WTC11 (cell line): Measurements from ENCODE around the gene USP7. TPM values are rescaled to one million over a fixed set of nuclear protein-coding genes. Genes with fewer than 3 reads are reported as not detected.

Experiments
- ATAC-seq: fragments of 200-7000 bp; cut with Tn5 transposase; 2 replicates; pipeline ENCODE4 v1.10.0; 2021; ENCODE audit warnings: mild to moderate bottlenecking, moderate library complexity
- CTCF ChIA-PET: fragments of 300-600 bp; sonication (Branson Sonifier 250); formaldehyde crosslinking; loops from one replicate; lab custom pipeline; 2021; ENCODE audit warnings: antibody characterized with exemption; lab: Charles Lee
- POLR2A ChIA-PET: fragments of 350-600 bp; sonication (Branson Sonifier 250); formaldehyde crosslinking; loops from one replicate; lab custom pipeline; 2021; ENCODE audit warnings: antibody characterized with exemption; lab: Charles Lee
- DNase-seq: peaks from one replicate; pipeline ENCODE4 v3.0.0; 2021; ENCODE audit warnings: low spot score
- H3K27ac Mint-ChIP-seq: 2 replicates; pipeline ENCODE4 v1.8.0; 2021; ENCODE audit warnings: mixed read lengths
- H3K27me3 Mint-ChIP-seq: 2 replicates; pipeline ENCODE4 v1.8.0; 2021; ENCODE audit warnings: low read depth, mild to moderate bottlenecking, moderate library complexity, mixed read lengths
- H3K36me3 Mint-ChIP-seq: 2 replicates; pipeline ENCODE4 v1.8.0; 2021; ENCODE audit warnings: mixed read lengths
- H3K4me1 Mint-ChIP-seq: 2 replicates; pipeline ENCODE4 v1.8.0; 2022; ENCODE audit warnings: mixed read lengths
- H3K4me3 Mint-ChIP-seq: 2 replicates; pipeline ENCODE4 v1.8.0; 2021; ENCODE audit warnings: mild to moderate bottlenecking, moderate library complexity, mixed read lengths
- H3K9me3 Mint-ChIP-seq: 2 replicates; pipeline ENCODE4 v1.8.0; 2021; ENCODE audit warnings: mixed read lengths
- ETV6 ChIP-seq: sonication (generic); formaldehyde crosslinking; IDR thresholded peaks from 2 replicates; pipeline ENCODE4 v1.8.1; 2022; ENCODE audit warnings: mild to moderate bottlenecking, missing genetic modification reagents
- FOXP1 ChIP-seq: sonication (generic); formaldehyde crosslinking; IDR thresholded peaks from 2 replicates; pipeline ENCODE4 v1.8.0; 2022; ENCODE audit warnings: missing genetic modification reagents, mild to moderate bottlenecking, moderate library complexity, borderline replicate concordance
- GTF2I ChIP-seq: fragments of 250-450 bp; sonication (Bioruptor Pico); conservative IDR thresholded peaks from 2 replicates; pipeline ENCODE4 v1.4.0; 2021; ENCODE audit warnings: mild to moderate bottlenecking
- NR1H2 ChIP-seq: sonication (generic); formaldehyde crosslinking; IDR thresholded peaks from 2 replicates; pipeline ENCODE4 v1.9.0; 2021; ENCODE audit warnings: mild to moderate bottlenecking, moderate library complexity, missing genetic modification reagents
- PREB ChIP-seq: sonication (generic); formaldehyde crosslinking; IDR thresholded peaks from 2 replicates; pipeline ENCODE4 v1.8.1; 2022; ENCODE audit warnings: mild to moderate bottlenecking, missing genetic modification reagents, moderate library complexity, borderline replicate concordance
- RORB ChIP-seq: fragments of 250-450 bp; sonication (Bioruptor Pico); IDR thresholded peaks from 2 replicates; pipeline ENCODE4 v1.9.0; 2021; ENCODE audit warnings: mild to moderate bottlenecking
- SMAD4 ChIP-seq: sonication (generic); formaldehyde crosslinking; IDR thresholded peaks from 2 replicates; pipeline ENCODE4 v1.8.0; 2022; ENCODE audit warnings: mild to moderate bottlenecking, missing genetic modification reagents
- ZMAT4 ChIP-seq: fragments of 250-450 bp; sonication (Bioruptor Pico); IDR thresholded peaks from 2 replicates; pipeline ENCODE4 v1.9.0; 2021; ENCODE audit warnings: mild to moderate bottlenecking
- ZNF138 ChIP-seq: sonication (generic); formaldehyde crosslinking; conservative IDR thresholded peaks from 2 replicates; pipeline ENCODE4 v1.8.1; 2022; ENCODE audit warnings: mild to moderate bottlenecking, moderate library complexity, missing genetic modification reagents
- ZNF317 ChIP-seq: sonication (generic); formaldehyde crosslinking; IDR thresholded peaks from 2 replicates; pipeline ENCODE4 v1.8.1; 2023; ENCODE audit warnings: low read depth, mild to moderate bottlenecking, moderate library complexity, missing genetic modification reagents, borderline replicate concordance
- ZNF416 ChIP-seq: fragments of 250-450 bp; sonication (Bioruptor Pico); IDR thresholded peaks from 2 replicates; pipeline ENCODE4 v1.9.0; 2021; ENCODE audit warnings: mild to moderate bottlenecking, inconsistent platforms
- total RNA-seq: library from RNA; stranded (reverse); gene quantifications from 3 replicates; pipeline ENCODE4 v1.2.3, GENCODE V29; 2021
- TF ChIP-seq, protein P1 (sequence below): sonication (generic); formaldehyde crosslinking; IDR thresholded peaks from 2 replicates; pipeline ENCODE4 v1.8.0; 2022; ENCODE audit warnings: mild to moderate bottlenecking, missing genetic modification reagents
- TF ChIP-seq, protein P2 (sequence below): fragments of 200-600 bp; IDR thresholded peaks from 2 replicates; pipeline ENCODE4 v1.8.0; 2022; ENCODE audit warnings: antibody characterized with exemption
- TF ChIP-seq, protein P3 (sequence below): sonication (generic); formaldehyde crosslinking; conservative IDR thresholded peaks from 2 replicates; pipeline ENCODE4 v1.8.1; 2023; ENCODE audit warnings: mild to moderate bottlenecking, low read depth, missing genetic modification reagents, moderate library complexity
- TF ChIP-seq, protein P4 (sequence below): fragments of 250-450 bp; sonication (Bioruptor Pico); conservative IDR thresholded peaks from 2 replicates; pipeline ENCODE4 v1.9.0; 2021; ENCODE audit warnings: mild to moderate bottlenecking
- TF ChIP-seq, protein P5 (sequence below): sonication (generic); formaldehyde crosslinking; IDR thresholded peaks from 2 replicates; pipeline ENCODE4 v1.8.1; 2022; ENCODE audit warnings: mild to moderate bottlenecking, moderate library complexity, missing genetic modification reagents
- TF ChIP-seq, protein P6 (sequence below): sonication (generic); formaldehyde crosslinking; IDR thresholded peaks from 2 replicates; pipeline ENCODE4 v1.8.1; 2022; ENCODE audit warnings: low read depth, missing genetic modification reagents, borderline replicate concordance

The USP7 gene
- total RNA-seq, 1 experiment from 2014 or later: 211 TPM

- CTCF ChIA-PET: interaction anchor here (1.2 to 1.6 kb wide), 3 partner anchors 10 to 52 kb away, joined by 3 to 12 read pairs (median 8); no protein-coding TSS in a partner anchor
- TF ChIP-seq, protein P1, sequence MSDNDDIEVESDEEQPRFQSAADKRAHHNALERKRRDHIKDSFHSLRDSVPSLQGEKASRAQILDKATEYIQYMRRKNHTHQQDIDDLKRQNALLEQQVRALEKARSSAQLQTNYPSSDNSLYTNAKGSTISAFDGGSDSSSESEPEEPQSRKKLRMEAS (CRISPR knock-in tag): no peak
- TF ChIP-seq, protein P2, sequence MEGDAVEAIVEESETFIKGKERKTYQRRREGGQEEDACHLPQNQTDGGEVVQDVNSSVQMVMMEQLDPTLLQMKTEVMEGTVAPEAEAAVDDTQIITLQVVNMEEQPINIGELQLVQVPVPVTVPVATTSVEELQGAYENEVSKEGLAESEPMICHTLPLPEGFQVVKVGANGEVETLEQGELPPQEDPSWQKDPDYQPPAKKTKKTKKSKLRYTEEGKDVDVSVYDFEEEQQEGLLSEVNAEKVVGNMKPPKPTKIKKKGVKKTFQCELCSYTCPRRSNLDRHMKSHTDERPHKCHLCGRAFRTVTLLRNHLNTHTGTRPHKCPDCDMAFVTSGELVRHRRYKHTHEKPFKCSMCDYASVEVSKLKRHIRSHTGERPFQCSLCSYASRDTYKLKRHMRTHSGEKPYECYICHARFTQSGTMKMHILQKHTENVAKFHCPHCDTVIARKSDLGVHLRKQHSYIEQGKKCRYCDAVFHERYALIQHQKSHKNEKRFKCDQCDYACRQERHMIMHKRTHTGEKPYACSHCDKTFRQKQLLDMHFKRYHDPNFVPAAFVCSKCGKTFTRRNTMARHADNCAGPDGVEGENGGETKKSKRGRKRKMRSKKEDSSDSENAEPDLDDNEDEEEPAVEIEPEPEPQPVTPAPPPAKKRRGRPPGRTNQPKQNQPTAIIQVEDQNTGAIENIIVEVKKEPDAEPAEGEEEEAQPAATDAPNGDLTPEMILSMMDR: no peak
- TF ChIP-seq, protein P3, sequence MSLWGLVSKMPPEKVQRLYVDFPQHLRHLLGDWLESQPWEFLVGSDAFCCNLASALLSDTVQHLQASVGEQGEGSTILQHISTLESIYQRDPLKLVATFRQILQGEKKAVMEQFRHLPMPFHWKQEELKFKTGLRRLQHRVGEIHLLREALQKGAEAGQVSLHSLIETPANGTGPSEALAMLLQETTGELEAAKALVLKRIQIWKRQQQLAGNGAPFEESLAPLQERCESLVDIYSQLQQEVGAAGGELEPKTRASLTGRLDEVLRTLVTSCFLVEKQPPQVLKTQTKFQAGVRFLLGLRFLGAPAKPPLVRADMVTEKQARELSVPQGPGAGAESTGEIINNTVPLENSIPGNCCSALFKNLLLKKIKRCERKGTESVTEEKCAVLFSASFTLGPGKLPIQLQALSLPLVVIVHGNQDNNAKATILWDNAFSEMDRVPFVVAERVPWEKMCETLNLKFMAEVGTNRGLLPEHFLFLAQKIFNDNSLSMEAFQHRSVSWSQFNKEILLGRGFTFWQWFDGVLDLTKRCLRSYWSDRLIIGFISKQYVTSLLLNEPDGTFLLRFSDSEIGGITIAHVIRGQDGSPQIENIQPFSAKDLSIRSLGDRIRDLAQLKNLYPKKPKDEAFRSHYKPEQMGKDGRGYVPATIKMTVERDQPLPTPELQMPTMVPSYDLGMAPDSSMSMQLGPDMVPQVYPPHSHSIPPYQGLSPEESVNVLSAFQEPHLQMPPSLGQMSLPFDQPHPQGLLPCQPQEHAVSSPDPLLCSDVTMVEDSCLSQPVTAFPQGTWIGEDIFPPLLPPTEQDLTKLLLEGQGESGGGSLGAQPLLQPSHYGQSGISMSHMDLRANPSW (CRISPR knock-in tag): no peak
- TF ChIP-seq FOXP1 (CRISPR knock-in tag): no peak
- no peak for TF ChIP-seq ZNF138 (CRISPR knock-in tag)
- Mint-ChIP-seq H3K9me3 (no peaks in the 10 kb centered on the region), H3K4me3 (no peak overlapping the region), H3K27me3 (no peaks in the 10 kb centered on the region), H3K36me3 (no peaks in the 10 kb centered on the region), H3K4me1 (peaks cover 86% of the 10 kb centered on the region), H3K27ac (peak overlapping the region; percentile 74)
- ATAC-seq (no peak), DNase-seq (no peak)
- POLR2A ChIA-PET: interaction anchor here (0.6 kb wide), 1 partner anchor 39 kb away, joined by 10 read pairs; no protein-coding TSS in a partner anchor
Observed at GRCh38 chr16:8956265-8957062, 7.2 kb downstream of the USP7 start.

DNA sequence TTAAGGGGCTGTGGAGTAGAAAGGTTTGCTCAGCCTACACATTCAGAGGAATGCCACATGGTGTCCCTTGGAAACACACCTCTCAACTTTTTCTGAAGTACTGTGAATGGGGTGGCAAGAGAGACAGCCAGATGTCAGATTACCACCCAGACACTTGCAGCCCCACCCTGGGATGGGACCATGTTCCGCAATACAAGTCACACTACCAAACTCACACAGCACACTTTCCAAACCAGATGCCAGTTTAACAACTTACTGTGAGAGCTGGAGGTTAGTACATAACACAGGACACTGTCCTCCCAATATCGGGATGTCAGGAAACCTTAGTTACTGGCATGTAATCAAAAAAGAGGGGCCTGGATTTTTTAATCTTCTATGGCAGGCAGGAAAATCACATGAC is 7.9 kb downstream of the USP7 start:
- Mint-ChIP-seq H3K27me3 (no peaks in the 10 kb centered on the region), H3K4me1 (peaks cover 87% of the 10 kb centered on the region), H3K9me3 (no peaks in the 10 kb centered on the region), H3K36me3 (no peaks in the 10 kb centered on the region), H3K4me3 (no peak overlapping the region), H3K27ac (peak overlapping the region; percentile 74)
- CTCF ChIA-PET: interaction anchor here (1.2 to 1.6 kb wide), 3 partner anchors 11 to 53 kb away, joined by 3 to 12 read pairs (median 8); no protein-coding TSS in a partner anchor
- ATAC-seq (no peak), DNase-seq (no peak)
- POLR2A ChIA-PET: no interaction called here
- TF ChIP-seq ZNF317 (no peak), ETV6 (no peak), FOXP1 (CRISPR knock-in tag) (no peak), PREB (CRISPR knock-in tag) (no peak), SMAD4 (CRISPR knock-in tag) (no peak), GTF2I (no peak), RORB (no peak), NR1H2 (CRISPR knock-in tag) (no peak), ZMAT4 (no peak), ZNF416 (no peak)
- TF ChIP-seq, protein P1 (CRISPR knock-in tag): no peak
- TF ChIP-seq, protein P3 (CRISPR knock-in tag): no peak
- TF ChIP-seq, protein P4, sequence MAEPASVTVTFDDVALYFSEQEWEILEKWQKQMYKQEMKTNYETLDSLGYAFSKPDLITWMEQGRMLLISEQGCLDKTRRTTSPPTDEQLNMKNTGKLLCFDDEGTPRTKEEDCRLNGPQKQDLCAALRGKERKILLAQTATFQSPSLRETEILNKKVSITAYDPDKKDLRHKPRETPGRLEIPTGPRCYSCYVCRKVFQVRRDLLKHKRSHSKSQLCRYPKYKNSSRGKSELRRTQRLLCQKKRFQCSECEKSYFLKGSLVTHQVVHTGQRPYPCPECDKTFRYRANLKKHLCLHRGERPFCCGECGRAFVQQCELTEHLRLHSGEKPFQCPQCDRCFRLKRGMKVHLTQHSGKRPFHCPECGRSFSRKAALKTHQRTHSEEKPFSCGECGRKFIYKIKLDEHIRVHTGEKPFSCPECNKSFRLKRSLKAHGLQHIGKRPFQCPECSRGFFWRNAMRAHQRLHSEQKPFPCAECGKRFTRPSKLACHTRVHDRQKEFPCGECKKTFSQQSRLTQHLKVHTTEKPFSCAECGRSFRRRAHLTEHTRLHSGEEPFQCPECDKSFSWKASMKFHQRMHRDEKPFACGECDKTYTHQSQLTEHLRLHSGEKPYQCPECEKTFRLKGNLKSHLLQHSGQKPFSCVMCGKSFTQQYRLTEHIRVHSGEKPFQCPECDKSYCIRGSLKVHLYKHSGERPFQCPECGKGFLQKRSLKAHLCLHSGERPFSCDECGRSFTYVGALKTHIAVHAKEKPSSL (CRISPR knock-in tag): no peak
- TF ChIP-seq, protein P5, sequence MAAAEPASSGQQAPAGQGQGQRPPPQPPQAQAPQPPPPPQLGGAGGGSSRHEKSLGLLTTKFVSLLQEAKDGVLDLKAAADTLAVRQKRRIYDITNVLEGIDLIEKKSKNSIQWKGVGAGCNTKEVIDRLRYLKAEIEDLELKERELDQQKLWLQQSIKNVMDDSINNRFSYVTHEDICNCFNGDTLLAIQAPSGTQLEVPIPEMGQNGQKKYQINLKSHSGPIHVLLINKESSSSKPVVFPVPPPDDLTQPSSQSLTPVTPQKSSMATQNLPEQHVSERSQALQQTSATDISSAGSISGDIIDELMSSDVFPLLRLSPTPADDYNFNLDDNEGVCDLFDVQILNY (CRISPR knock-in tag): no peak
- TF ChIP-seq, protein P6, sequence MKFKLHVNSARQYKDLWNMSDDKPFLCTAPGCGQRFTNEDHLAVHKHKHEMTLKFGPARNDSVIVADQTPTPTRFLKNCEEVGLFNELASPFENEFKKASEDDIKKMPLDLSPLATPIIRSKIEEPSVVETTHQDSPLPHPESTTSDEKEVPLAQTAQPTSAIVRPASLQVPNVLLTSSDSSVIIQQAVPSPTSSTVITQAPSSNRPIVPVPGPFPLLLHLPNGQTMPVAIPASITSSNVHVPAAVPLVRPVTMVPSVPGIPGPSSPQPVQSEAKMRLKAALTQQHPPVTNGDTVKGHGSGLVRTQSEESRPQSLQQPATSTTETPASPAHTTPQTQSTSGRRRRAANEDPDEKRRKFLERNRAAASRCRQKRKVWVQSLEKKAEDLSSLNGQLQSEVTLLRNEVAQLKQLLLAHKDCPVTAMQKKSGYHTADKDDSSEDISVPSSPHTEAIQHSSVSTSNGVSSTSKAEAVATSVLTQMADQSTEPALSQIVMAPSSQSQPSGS (CRISPR knock-in tag): no peak
